Spleen (tissue), 11 donors: ENCODE data around the gene MACROD2. TPM values are rescaled to one million over a fixed set of nuclear protein-coding genes. Genes with fewer than 3 reads are reported as not detected.

Experiments used
- DNase-seq: peaks from one replicate; pipeline ENCODE4 v3.0.0-alpha.2; 2020
- H3K27ac ChIP-seq, 8 donors: fragments of 200-600 bp; sonication (generic) in 7 of 8; 1 replicate in 4 of 8; 2 replicates in 4 of 8; pipeline versions ENCODE4 v1.5.0 to v1.8.0; 2016 to 2021; ENCODE audit warnings: inconsistent platforms in 4 of 8, mild to moderate bottlenecking in 4 of 8, moderate library complexity in 1 of 8
- H3K27me3 ChIP-seq, 7 donors: fragments of 200-600 bp; sonication (generic) in 6 of 7; replicated peaks in 1 of 7; 1 replicate in 4 of 7; 2 replicates in 3 of 7; pipeline versions ENCODE4 v1.5.0 to v1.8.0; 2016 to 2021; ENCODE audit warnings: inconsistent platforms in 3 of 7, mild to moderate bottlenecking in 1 of 7
- H3K36me3 ChIP-seq, 6 donors: fragments of 200-600 bp; sonication (generic) in 5 of 6; 1 replicate in 4 of 6; 2 replicates in 2 of 6; pipeline versions ENCODE4 v1.5.0 to v1.8.0; 2016 to 2021; ENCODE audit warnings: inconsistent platforms in 2 of 6
- H3K4me1 ChIP-seq, 6 donors: fragments of 200-600 bp; sonication (generic) in 5 of 6; 1 replicate in 3 of 6; 2 replicates in 3 of 6; pipeline versions ENCODE4 v1.5.0 to v1.8.0; 2016 to 2021; ENCODE audit warnings: inconsistent platforms in 3 of 6
- H3K4me3 ChIP-seq, 8 donors: fragments of 200-600 bp; sonication (generic) in 7 of 8; 1 replicate in 4 of 8; 2 replicates in 4 of 8; pipeline versions ENCODE4 v1.5.0 to v1.8.0; 2016 to 2021; ENCODE audit warnings: inconsistent platforms in 4 of 8, mild to moderate bottlenecking in 4 of 8, moderate library complexity in 2 of 8
- H3K9me3 ChIP-seq, 8 donors: fragments of 200-600 bp; sonication (generic) in 7 of 8; 1 replicate in 4 of 8; 2 replicates in 4 of 8; pipeline versions ENCODE4 v1.5.0 to v1.8.0; 2016 to 2021; ENCODE audit warnings: inconsistent platforms in 4 of 8
- POLR2A ChIP-seq, 3 donors: fragments of 450-650 bp; IDR thresholded peaks; one replicate each; pipeline ENCODE4 v1.5.1; 2017; ENCODE audit warnings: antibody characterized with exemption in 3 of 3, mild to moderate bottlenecking in 1 of 3
- POLR2AphosphoS5 ChIP-seq, 3 donors: sonication (generic); formaldehyde crosslinking; IDR thresholded peaks; one replicate each; pipeline ENCODE4 v1.5.1; 2017; ENCODE audit warnings: antibody characterized with exemption in 3 of 3
- WGBS, 5 donors: extraction: QIAGEN DNeasy Blood & Tissue Kit in 3 of 5; methylation state at CpG; one replicate each; pipeline versions ENCODE4 v1.1.5 to v1.1.7; 2013 to 2018; 5-methylcytosine and 5-hydroxymethylcytosine counted together
- intact Hi-C: fragments of 100-400 bp; cut with DNase I; formaldehyde crosslinking; loops from one replicate; pipeline ENCODE4 v1.15.0; 2023; ENCODE audit warnings: low total_unique reads
- polyA plus RNA-seq, 3 donors: library from polyadenylated mRNA; stranded (reverse); fragments of 200-250 nt; gene quantifications; one replicate each; pipeline ENCODE4 v1.2.1, GENCODE V29; 2013
- total RNA-seq, 7 donors: library from RNA; depleted of rRNA in 3 of 7; stranded (reverse); fragments of >200 nt in 3 of 7; fragmentation: NEBNext Ultra II Directional in 4 of 7; extraction: Animal tissue kit (Norgen Biotek cat#: 25700) in 4 of 7; gene quantifications; one replicate each; pipeline versions ENCODE4 v1.1.0 to v1.2.1, GENCODE V29; 2016 to 2021
- TF ChIP-seq, protein P1 (sequence below), 11 experiments: fragments of 200-600 bp in 7 of 11; fragments of 450-650 bp in 4 of 11; sonication (generic) in 4 of 11; IDR thresholded peaks in 8 of 11; conservative IDR thresholded peaks in 3 of 11; 1 replicate in 7 of 11; 2 replicates in 4 of 11; pipeline versions ENCODE4 v1.4.0 to v1.8.0; 2016 to 2021; ENCODE audit warnings: antibody characterized with exemption in 11 of 11, inconsistent platforms in 4 of 11, mild to moderate bottlenecking in 1 of 11
- donor health status: healthy with polysubstance abuse.
- donor health status: DM: no; HTN: no; CAD: no; lungs with moderate emphysema.
- donor health status: DM: no; HTN: no; CAD: no.
- donor health status: Bipolar disorder and iron deficiency.
- donor health status: healthy.
- donor health status: DM: no; HTN: no; CAD: no.
- donor health status: DM: yes; HTN: yes; CAD: no.

Gene MACROD2
- total and polyA plus RNA-seq, 10 donors, result 1.5 to 4.7 (median 3.4) TPM

- intact Hi-C loops, result no loop called here
- Histone ChIP-seq H3K9me3 (no peaks in the 10 kb centered on the region), H3K4me3 (no peak overlapping the region)
Measured at GRCh38 chr20:15252304-15252703, 1257.0 kb downstream of the MACROD2 start.

DNA sequence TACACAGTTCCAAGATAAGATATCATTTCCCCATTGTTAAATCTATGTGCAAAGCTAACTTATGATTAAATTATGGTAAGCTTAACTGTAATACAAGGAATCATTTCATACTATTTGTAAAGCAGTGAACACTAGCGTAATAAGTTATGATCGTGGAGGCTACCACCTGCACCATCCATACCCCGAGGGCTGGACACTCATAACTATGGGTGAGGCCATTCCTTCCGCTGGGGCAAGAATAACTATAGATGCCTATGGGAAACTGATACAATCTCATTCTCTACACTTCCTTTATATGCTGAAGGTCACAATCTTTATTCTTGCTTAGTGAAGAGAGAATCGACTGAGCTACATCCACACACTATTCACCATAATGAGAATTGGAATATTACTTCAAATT is 1258.1 kb downstream of the MACROD2 start:
- H3K4me3 ChIP-seq, result no peak overlapping the region
- intact Hi-C loops, result no loop called here
- H3K27ac ChIP-seq, result no peak overlapping the region
- H3K4me1 ChIP-seq, result no peaks in the 10 kb centered on the region
- no peaks in the 10 kb centered on the region for H3K27me3 ChIP-seq
- 77 to 95% (median 90%) methylated on average over 5 of the region's 5 CpGs for WGBS, 5 donors
- no peaks in the 10 kb centered on the region for H3K9me3 ChIP-seq
- no peak for TF ChIP-seq POLR2A (IDR thresholded peaks at IDR 0.05)
- no peak for TF ChIP-seq POLR2AphosphoS5 (IDR thresholded peaks at IDR 0.05)
- TF ChIP-seq, protein P1, sequence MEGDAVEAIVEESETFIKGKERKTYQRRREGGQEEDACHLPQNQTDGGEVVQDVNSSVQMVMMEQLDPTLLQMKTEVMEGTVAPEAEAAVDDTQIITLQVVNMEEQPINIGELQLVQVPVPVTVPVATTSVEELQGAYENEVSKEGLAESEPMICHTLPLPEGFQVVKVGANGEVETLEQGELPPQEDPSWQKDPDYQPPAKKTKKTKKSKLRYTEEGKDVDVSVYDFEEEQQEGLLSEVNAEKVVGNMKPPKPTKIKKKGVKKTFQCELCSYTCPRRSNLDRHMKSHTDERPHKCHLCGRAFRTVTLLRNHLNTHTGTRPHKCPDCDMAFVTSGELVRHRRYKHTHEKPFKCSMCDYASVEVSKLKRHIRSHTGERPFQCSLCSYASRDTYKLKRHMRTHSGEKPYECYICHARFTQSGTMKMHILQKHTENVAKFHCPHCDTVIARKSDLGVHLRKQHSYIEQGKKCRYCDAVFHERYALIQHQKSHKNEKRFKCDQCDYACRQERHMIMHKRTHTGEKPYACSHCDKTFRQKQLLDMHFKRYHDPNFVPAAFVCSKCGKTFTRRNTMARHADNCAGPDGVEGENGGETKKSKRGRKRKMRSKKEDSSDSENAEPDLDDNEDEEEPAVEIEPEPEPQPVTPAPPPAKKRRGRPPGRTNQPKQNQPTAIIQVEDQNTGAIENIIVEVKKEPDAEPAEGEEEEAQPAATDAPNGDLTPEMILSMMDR (IDR thresholded peaks at IDR 0.05 in 8 of 11, conservative IDR thresholded peaks at IDR 0.05 in 3 of 11), result no peak
- no peaks in the 10 kb centered on the region for H3K36me3 ChIP-seq
- DNase-seq, result no peak

More at GRCh38 chr20:15252304-15252703, 1257.0 kb downstream of the MACROD2 start:
- Histone ChIP-seq H3K27ac (no peak overlapping the region), H3K27me3 (no peaks in the 10 kb centered on the region), H3K36me3 (no peaks in the 10 kb centered on the region), H3K4me1 (no peaks in the 10 kb centered on the region)
- DNase-seq, result no peak
- 76 to 95% (median 81%) methylated on average over 2 of the region's 2 CpGs for WGBS, 5 donors
- TF ChIP-seq, protein P1 (IDR thresholded peaks at IDR 0.05 in 8 of 11, conservative IDR thresholded peaks at IDR 0.05 in 3 of 11), result no peak
- no peak for TF ChIP-seq POLR2AphosphoS5 (IDR thresholded peaks at IDR 0.05)
- no peak for TF ChIP-seq POLR2A (IDR thresholded peaks at IDR 0.05)

DNA sequence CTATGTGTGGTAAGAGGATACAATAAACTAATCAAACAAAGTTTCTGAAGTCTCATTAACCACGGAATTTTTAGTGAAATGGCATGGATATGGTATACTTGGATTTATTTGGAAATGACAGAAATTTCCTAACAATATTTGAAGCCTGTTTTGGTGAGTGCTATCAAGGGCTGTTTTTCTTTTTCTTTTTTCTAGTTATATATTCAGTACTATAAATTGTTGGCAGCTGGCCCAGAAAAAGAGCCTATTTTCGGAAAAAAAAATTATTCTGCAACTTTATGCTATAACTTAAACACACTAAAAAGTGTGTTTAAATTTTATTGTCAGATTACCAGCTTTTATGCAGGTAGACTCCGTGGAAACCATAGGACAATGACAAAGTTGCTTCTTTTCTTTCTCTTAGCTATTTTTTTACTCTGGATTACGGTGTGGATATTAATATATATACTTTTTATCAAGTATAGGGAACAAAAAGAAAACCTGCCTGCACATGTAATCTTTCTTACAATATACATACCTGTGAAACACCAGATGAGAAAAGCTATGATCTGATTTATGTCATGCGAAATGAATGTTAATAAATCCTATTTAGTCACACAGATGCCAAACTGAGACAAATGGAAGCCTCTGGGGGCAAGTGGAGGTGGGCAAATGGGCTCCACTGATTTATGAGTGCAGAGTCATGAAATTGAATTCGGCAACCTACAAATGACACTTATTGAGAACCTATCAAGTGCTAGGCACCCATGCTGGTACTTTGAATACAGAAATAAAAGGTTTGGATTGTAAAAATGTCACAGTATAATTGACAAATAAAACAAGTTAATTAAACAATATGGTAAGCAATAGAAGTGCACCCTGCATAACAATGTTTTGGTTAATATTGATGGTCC is 1261.6 kb downstream of the MACROD2 start:
- TF ChIP-seq, protein P1 (IDR thresholded peaks at IDR 0.05 in 8 of 11, conservative IDR thresholded peaks at IDR 0.05 in 3 of 11), result no peak
- WGBS, 5 donors, result 69 to 81% (median 75%) methylated on average over 6 of the region's 6 CpGs
- Histone ChIP-seq H3K36me3 (no peaks in the 10 kb centered on the region), H3K4me1 (no peaks in the 10 kb centered on the region), H3K27ac (no peak overlapping the region), H3K4me3 (no peak overlapping the region), H3K27me3 (no peaks in the 10 kb centered on the region), H3K9me3 (no peaks in the 10 kb centered on the region)
- no peak for DNase-seq
- intact Hi-C loops, result no loop called here

DNA sequence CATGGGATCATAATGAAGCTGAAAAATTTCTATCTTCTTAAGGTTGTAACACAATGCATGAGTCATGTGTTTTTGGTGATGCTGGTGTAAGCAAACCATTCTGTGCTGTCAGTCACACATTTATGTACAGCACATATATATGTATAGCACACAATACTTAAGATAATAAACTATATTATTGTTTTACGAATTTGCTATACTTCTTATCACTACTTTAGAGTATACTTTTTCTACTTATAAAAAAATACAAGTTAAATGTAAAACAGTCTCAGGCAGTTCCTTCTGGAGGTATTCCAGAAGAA is 1262.2 kb downstream of the MACROD2 start:
- H3K4me1 ChIP-seq, result no peaks in the 10 kb centered on the region
- intact Hi-C loops, result no loop called here
- no peaks in the 10 kb centered on the region for H3K9me3 ChIP-seq
- H3K4me3 ChIP-seq, result no peak overlapping the region
- WGBS, 5 donors, result 85 to 98% (median 90%) methylated on average over 1 of the region's 1 CpG
- H3K27me3 ChIP-seq, result no peaks in the 10 kb centered on the region
- H3K36me3 ChIP-seq, result no peaks in the 10 kb centered on the region
- no peak for DNase-seq
- TF ChIP-seq, protein P1 (IDR thresholded peaks at IDR 0.05 in 8 of 11, conservative IDR thresholded peaks at IDR 0.05 in 3 of 11), result no peak
- TF ChIP-seq POLR2AphosphoS5 (IDR thresholded peaks at IDR 0.05) (no peak), POLR2A (IDR thresholded peaks at IDR 0.05) (no peak)
- H3K27ac ChIP-seq, result no peak overlapping the region
